Stimulated activated CD4-positive, alpha-beta T cell treated with anti-CD3 and anti-CD28 coated beads, Interleukin-15, amount 100 ng/mL, for 24 hours (primary cell): ENCODE measurements around the gene CNEP1R1.
A peak's percentile ranks its signal among the peaks of the same experiment; 100 is the strongest.

Source experiments
- DNase-seq: peaks from one replicate; pipeline ENCODE4 v3.0.0-alpha.2; 2020

CNEP1R1 gene

DNA sequence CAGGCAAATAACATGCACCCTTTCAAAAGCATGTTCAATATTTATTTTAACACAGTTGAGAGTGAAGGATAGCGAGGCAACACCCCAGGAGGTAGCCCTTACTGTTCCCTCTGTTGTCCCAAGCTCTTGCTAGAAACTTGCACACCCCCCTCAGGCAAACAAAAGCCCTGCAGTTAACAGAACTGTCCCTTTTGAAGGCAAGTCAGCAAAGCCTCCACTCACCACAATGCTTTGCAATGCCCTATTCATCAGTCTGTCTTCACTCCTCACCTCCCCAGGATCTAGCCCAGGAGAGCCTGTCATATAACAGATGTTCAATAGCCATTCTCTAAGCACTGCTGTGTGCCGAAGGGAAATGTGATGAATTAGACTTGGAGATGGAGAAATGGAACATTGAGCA lies 3.5 kb upstream of the CNEP1R1 start:
- no peak for DNase-seq

GRCh38 chr16:50023641-50024040 lies 1.4 kb upstream of the CNEP1R1 start:
- DNase-seq, result no peak

DNA sequence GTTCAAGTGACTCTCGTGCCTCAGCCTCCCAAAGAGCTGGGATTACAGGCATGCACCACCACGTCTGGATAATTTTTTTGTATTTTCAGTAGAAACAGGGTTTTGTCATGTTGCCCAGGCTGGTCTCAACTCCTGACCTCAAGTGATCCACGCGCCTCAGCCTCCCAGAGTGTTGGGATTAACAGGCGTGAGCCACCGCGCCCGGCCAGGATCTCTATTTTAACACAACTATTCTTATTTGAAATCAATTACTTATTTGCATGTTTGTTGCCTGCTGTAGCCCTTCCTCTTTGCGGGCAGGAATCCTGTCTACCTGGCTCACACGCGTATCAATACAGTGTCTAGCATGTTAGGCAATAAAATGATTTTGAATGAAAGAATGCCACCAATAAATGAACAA lies 818 bp upstream of the CNEP1R1 start:
- DNase-seq, result no peak

DNA sequence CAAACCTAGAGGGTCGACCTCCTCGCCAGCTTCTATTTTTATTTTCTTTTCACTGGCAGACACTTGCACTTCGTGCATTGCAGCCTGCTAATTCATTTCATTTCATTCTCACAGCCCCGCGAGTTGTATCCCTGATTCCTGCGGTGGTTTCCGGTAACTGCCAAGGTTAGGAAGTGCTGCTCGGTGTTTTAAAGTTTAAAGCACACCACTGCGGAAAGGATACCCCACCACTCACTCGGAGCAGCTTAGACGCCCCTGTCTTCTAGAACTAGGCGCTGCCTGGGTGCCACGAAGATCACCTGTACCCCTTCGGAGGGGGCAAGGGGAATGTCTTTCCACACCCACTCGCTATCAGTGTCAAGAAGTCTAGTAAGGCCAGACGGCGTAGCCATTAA lies 509 bp downstream of the CNEP1R1 start:
- DNase-seq, result peak; percentile 31

- no peak for DNase-seq
Observed at GRCh38 chr16:50027829-50028228, 2.8 kb downstream of the CNEP1R1 start.

GRCh38 chr16:50035468-50035992 lies 10.5 kb downstream of the CNEP1R1 start:
- no peak for DNase-seq

GRCh38 chr16:50036426-50036825 lies 11.4 kb downstream of the CNEP1R1 start:
- no peak for DNase-seq

DNA sequence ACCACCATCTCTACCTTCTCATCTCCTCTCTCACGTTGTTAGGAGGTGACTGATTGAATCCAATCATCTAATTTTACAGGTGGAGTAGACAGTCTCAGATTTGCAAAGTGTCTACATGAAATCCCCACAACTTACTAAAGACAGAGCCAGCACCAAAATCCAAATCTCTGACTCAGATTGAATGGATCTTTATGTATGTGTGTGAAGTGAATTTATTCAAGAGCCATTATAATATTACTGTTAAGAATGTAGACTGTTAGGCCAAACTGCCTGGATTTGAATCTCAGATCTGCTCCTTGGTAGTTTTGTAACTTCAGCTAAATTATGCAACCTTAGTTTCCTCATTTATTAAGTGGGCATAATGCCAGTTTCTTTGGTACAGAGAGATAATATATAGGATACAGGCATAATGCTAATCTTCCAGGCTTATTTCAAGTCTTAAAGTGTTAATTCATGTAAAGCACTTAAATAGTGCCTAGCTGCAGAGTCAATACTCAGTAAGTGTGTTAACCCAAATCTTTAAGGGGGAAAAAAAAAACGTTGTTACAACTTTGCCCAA lies 12.7 kb downstream of the CNEP1R1 start:
- DNase-seq, result no peak

- no peak for DNase-seq
Observed at GRCh38 chr16:50038286-50038685, 13.3 kb downstream of the CNEP1R1 start.

GRCh38 chr16:50038756-50039529 lies 13.9 kb downstream of the CNEP1R1 start:
- no peak for DNase-seq

DNA sequence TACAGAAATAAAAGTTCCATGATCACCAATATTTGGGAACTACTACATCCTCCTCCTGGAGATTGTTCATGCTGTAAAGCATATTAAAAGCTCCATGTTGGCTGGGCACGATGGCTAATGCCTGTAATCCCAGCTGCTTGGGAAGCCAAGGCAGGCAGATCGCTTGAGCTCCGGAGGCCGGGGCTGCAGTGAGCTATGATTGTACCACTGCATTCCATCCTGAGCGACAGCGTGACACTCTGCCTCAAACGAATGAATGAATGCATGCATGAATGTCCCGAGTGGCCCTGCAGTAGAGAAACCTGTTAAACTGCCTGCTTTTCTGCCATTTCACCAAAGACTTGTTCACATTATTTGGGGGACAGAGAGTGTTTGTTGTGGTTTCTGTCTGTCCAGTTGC lies 15.0 kb downstream of the CNEP1R1 start:
- no peak for DNase-seq

GRCh38 chr16:50040710-50041109 lies 15.7 kb downstream of the CNEP1R1 start:
- DNase-seq, result no peak

DNA sequence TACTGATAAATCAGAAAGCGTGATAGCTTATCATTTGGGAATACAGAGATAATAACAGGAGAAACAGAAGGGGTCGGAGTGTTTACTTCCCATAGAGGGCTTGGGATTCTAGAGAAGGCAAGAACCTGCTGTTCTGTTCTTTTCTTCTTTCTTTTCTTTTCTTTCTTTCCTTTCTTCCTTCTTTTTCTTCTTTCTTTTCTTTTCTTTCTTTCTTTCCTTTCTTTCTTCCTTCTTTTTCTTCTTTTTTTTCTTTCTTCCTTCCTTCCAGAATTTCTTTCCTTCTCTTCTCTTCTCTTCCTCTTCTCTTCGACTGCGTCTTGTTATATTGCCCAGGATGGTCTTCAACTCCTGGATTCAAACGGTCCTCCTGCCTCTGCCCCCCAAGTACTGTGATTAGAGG lies 18.3 kb downstream of the CNEP1R1 start:
- DNase-seq, result no peak

GRCh38 chr16:50045412-50045811 lies 20.4 kb downstream of the CNEP1R1 start:
- DNase-seq, result no peak

DNA sequence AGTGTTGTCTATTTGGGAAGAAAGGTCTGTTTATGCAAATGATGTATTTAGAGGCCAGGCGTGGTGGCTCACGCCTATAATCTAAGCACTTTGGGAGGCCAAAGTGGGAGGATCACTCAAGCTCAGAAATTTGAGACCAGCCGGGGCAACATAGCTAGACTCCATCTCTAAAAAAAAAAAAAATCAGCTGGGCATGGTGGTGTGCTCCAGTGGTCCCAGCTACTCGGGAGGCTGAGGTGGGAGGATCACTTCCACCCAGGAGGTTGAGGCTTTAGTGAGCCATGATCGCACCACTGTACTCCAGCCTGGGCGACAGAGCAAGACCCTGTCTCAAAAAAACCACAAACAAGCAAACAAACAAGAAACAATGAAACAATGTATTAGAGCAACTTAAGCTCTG lies 21.8 kb downstream of the CNEP1R1 start:
- DNase-seq, result no peak

DNA sequence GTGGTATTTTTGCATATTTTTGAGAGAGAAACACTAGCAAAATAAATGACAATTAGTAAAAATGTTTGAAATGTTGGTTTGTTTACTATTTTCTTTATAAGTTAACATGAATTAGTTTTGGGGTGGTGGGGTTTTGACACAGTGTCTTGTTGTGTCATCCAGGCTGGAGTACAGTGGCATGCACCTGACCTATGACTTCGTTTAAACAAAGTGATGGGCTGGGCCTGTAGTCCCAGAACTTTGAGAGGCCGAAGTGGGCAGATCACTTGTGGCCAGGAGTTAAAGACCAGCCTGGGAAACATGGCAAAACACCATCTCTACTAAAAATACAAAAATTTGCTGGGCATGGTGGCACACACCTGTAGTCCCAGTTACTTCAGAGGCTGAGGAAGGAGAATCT lies 22.8 kb downstream of the CNEP1R1 start:
- no peak for DNase-seq

DNA sequence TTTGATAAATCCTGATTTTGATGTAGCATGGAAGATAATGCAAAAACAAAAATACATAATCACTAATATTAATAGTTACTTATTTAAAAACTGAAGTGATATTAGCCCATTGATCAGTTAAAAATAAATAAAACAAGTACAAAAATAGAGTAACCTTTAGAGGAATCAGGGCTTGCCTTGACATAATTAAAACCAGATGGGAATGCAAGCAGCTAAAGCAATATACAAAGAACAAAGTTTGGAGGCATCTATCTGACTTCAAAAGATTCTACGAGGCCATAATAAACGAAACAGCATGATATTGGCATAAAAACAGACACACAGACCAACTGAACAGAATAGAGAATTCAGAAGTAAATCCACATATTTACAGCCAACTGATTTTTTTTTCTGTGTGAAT lies 25.8 kb downstream of the CNEP1R1 start:
- DNase-seq, result no peak

DNA sequence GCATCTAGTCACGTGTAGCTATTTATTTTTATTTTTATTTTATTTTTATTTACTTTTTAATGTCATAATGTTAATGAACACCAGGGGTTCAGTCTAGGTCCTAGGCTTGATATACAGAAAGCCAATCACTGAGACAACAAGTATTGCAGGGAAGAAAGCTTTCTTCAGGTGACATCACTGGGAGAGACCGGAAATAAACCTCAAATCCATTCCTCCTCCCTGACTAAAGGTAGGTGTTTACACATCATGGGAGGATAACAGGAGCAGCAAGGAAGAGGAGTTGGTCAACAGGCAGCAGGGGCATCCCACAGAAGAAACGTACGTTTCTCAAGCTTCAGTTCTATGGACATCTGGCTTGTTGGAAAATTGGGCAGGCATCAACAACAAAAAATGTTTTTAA lies 31.2 kb downstream of the CNEP1R1 start:
- DNase-seq, result no peak

- no peak for DNase-seq
Observed at GRCh38 chr16:50058091-50058771, 33.2 kb downstream of the CNEP1R1 start.

DNA sequence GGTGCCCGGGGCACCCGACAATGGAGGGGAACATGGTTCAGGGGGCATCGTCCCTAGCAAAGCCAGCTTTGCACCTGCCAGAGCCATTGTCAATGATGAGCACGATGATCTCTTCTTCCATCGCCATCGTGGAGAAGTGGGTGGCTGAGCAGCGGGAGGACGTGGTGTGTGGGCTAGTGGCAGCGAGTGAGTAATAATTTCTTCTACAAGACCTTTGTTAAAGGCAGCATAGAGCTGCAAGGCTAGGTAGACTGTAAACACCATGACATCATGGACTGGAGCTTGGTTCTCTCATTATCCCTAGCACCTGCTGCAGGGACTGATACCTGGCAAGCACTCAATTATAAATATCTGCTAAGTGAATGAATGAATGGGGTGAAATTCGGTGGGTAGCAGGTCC lies 34.1 kb downstream of the CNEP1R1 start:
- no peak for DNase-seq

- DNase-seq, result no peak
Observed at GRCh38 chr16:50059669-50060068, 34.6 kb downstream of the CNEP1R1 start.

DNA sequence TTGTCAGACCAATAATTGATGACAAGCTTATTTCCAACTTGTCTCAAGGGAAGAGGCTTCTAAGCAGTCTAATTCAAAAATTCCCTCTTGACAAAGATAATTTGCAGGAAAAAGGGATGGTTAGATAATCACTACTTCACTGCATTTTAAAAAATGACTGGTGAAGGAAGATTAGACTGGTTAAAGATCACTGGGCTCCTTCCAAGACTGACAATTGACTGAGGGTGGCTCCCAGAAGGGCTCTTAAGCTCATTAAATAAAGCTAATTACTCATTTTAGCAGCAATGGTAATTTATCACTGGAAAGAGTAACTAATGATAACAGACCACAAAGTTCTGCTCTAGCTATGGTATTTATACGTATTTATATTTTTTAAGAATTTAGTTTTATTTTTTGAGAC lies 36.3 kb downstream of the CNEP1R1 start:
- no peak for DNase-seq

GRCh38 chr16:50065241-50065623 lies 40.2 kb downstream of the CNEP1R1 start:
- no peak for DNase-seq
